ENCODE results near the gene PCCA. TPM values are rescaled to one million over a fixed set of nuclear protein-coding genes. Genes with fewer than 3 reads are reported as not detected.
A peak's percentile ranks its signal among the peaks of the same experiment; 100 is the strongest.

PCCA gene
- total RNA-seq, 1 donor from 2014 or later = 33.4 TPM

DNA sequence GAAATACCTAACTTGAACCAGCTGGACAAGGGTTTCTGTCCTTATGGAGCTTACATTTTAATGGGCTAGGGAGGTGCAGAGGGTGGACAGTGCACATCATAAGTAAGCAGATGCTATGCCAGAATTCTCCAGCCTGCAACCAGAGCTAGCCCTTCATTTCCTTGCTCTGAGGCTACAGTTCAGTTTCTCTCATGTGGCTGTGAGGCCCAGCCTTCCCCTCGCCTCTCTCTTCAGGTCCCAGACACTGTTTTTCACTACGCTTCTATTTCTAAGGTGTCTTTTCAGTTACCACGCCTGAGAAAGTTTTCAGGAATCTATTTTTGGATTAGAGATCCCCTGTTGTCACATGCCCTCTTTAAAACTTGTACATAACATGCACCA is 141.9 kb downstream of the PCCA start:
- no peak overlapping the region for H3K4me3 ChIP-seq
- intact Hi-C loops (cut with DNase I) = loop anchor here (10.0 kb wide), 1 partner anchor 576 kb away; no protein-coding TSS in a partner anchor
- peaks cover 34% of the 10 kb centered on the region for H3K4me1 ChIP-seq
- DNase-seq (ENCODE audit: extremely low spot score in 2 of 2) = no peak
- no peaks in the 10 kb centered on the region for H3K27me3 ChIP-seq
- no peaks in the 10 kb centered on the region for H3K36me3 ChIP-seq
- H3K27ac ChIP-seq = peak overlapping the region; percentile 29
- no peaks in the 10 kb centered on the region for H3K9me3 ChIP-seq
- TF ChIP-seq POLR2A (IDR thresholded peaks at IDR 0.05) = no peak
- no peak for TF ChIP-seq POLR2AphosphoS5 (IDR thresholded peaks at IDR 0.05; ENCODE audit: insufficient read depth in 1 of 2, low read depth in 1 of 2)
- TF ChIP-seq, protein P1, sequence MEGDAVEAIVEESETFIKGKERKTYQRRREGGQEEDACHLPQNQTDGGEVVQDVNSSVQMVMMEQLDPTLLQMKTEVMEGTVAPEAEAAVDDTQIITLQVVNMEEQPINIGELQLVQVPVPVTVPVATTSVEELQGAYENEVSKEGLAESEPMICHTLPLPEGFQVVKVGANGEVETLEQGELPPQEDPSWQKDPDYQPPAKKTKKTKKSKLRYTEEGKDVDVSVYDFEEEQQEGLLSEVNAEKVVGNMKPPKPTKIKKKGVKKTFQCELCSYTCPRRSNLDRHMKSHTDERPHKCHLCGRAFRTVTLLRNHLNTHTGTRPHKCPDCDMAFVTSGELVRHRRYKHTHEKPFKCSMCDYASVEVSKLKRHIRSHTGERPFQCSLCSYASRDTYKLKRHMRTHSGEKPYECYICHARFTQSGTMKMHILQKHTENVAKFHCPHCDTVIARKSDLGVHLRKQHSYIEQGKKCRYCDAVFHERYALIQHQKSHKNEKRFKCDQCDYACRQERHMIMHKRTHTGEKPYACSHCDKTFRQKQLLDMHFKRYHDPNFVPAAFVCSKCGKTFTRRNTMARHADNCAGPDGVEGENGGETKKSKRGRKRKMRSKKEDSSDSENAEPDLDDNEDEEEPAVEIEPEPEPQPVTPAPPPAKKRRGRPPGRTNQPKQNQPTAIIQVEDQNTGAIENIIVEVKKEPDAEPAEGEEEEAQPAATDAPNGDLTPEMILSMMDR (IDR thresholded peaks at IDR 0.05) = no peak

DNA sequence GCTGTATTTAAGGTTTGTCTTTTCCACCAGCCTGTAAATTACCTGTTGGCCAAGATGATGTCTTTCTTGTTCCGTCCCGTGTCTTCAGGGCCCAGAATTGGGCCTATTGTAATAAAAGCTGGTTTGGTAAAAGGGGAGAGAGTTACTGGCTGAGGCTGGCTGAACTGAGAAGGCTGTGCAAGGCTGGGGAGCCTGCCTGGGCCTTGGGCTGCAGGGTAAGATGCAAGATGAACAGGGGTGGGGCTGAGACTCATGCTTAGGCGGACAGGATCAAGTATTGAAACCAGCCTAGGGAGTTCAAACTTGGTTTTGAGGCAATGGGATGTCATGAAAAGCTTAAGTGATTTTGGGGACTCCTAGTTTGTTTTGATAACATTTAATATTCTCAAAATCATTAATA is 142.3 kb downstream of the PCCA start:
- Histone ChIP-seq H3K27me3 (no peaks in the 10 kb centered on the region), H3K4me3 (no peak overlapping the region), H3K9me3 (no peaks in the 10 kb centered on the region), H3K27ac (peak overlapping the region; percentile 29), H3K4me1 (peaks cover 37% of the 10 kb centered on the region), H3K36me3 (no peaks in the 10 kb centered on the region)
- intact Hi-C loops (cut with DNase I) = loop anchor here (10.0 kb wide), 1 partner anchor 576 kb away; no protein-coding TSS in a partner anchor
- TF ChIP-seq POLR2A (IDR thresholded peaks at IDR 0.05) (no peak), POLR2AphosphoS5 (IDR thresholded peaks at IDR 0.05; ENCODE audit: insufficient read depth in 1 of 2, low read depth in 1 of 2) (no peak)
- TF ChIP-seq, protein P1 (IDR thresholded peaks at IDR 0.05) = no peak
- no peak for DNase-seq (ENCODE audit: extremely low spot score in 2 of 2)

DNA sequence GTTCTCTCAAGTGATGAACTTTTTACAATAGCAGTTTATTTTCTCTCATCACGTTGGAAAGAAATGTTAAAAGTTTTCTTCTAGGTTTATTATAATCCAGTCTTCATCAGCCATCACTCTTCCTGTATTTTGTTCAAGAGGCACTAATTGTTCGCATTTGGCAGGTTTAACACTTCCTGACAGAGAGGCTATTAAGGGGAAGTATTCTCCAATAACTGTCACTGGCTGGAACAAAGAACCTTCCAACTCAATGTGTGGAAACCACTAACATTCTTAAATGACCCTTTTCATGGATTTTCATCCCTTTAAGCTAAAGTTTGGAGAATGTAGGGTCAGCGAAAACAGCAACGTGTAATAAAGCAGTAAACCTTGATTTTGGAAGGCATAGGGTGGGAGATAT is 145.1 kb downstream of the PCCA start:
- no peak for DNase-seq (ENCODE audit: extremely low spot score in 2 of 2)
- H3K27ac ChIP-seq = no peak overlapping the region
- intact Hi-C loops (cut with DNase I) = loop anchor here (10.0 kb wide), 1 partner anchor 579 kb away; no protein-coding TSS in a partner anchor
- no peak for TF ChIP-seq POLR2A (IDR thresholded peaks at IDR 0.05)
- TF ChIP-seq, protein P1 (IDR thresholded peaks at IDR 0.05) = no peak
- no peak for TF ChIP-seq POLR2AphosphoS5 (IDR thresholded peaks at IDR 0.05; ENCODE audit: insufficient read depth in 1 of 2, low read depth in 1 of 2)
- peaks cover 37% of the 10 kb centered on the region for H3K4me1 ChIP-seq
- H3K9me3 ChIP-seq = no peaks in the 10 kb centered on the region
- H3K36me3 ChIP-seq = no peaks in the 10 kb centered on the region
- H3K27me3 ChIP-seq = no peaks in the 10 kb centered on the region
- no peak overlapping the region for H3K4me3 ChIP-seq

DNA sequence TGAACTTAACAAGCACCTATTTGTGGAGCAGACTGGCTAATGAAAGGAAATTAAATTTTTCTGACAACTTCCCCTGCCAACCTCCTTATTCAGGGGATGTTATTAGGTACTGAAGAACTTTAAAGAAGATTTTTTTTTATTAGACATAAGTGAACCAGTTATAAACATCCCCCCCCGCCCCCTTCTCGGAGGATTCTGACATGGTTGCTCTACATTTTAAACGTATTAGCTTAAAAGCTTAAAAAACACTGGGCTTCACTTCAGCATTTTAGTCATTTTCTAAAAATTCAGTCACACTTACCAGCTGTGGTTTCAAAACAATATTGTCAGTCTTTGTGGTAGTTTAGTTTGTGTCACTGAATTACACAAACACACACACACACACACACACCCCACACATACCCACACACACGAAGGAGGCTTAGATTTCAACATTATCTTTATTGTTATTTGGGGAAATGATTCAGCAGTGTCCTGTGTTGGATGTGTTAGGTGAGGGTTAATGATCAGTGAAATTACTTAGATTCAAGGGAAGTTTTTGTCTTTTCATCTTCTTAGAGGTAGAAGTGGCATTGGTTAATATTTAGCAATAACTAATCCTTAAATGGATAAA is 145.7 kb downstream of the PCCA start:
- no peak for DNase-seq (ENCODE audit: extremely low spot score in 2 of 2)
- H3K4me3 ChIP-seq = no peak overlapping the region
- no peaks in the 10 kb centered on the region for H3K9me3 ChIP-seq
- no peaks in the 10 kb centered on the region for H3K27me3 ChIP-seq
- intact Hi-C loops (cut with DNase I) = loop anchor here (10.0 kb wide), 1 partner anchor 580 kb away; no protein-coding TSS in a partner anchor
- TF ChIP-seq, protein P1 (IDR thresholded peaks at IDR 0.05) = no peak
- TF ChIP-seq POLR2A (IDR thresholded peaks at IDR 0.05) = no peak
- no peak for TF ChIP-seq POLR2AphosphoS5 (IDR thresholded peaks at IDR 0.05; ENCODE audit: insufficient read depth in 1 of 2, low read depth in 1 of 2)
- H3K36me3 ChIP-seq = no peaks in the 10 kb centered on the region
- H3K27ac ChIP-seq = no peak overlapping the region
- H3K4me1 ChIP-seq = peaks cover 36% of the 10 kb centered on the region

DNA sequence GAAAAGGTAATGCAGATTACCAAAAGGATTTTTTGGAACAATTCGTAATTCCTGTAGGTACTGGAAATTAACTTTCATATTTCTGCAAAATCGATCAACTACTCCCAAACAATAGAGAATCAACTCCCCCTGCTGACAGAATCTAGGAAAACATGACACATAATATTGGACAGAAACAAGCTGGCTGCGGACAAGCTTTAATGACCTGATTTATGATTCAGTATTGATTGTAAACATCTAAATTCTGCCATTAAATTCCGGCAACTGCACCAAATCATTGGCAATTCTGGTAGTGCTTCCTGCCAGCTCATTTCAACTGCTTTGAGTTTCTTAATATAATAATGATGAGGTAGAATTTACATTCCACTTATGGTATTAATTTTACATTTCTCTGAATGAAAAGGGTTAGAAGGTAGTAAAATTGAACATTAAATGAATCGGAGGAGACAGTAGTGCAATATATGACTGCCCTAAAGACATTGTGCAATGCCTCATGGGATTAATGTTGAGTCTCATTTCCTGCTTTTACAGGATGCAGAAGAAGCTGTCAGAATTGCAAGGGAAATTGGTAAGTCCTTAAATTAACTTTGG is 146.5 kb downstream of the PCCA start:
- DNase-seq (ENCODE audit: extremely low spot score in 2 of 2) = no peak
- H3K4me1 ChIP-seq = peaks cover 28% of the 10 kb centered on the region
- TF ChIP-seq POLR2A (IDR thresholded peaks at IDR 0.05) (no peak), POLR2AphosphoS5 (IDR thresholded peaks at IDR 0.05; ENCODE audit: insufficient read depth in 1 of 2, low read depth in 1 of 2) (no peak)
- TF ChIP-seq, protein P1 (IDR thresholded peaks at IDR 0.05) = peak; percentile 19 to 45 (median 36)
- H3K27ac ChIP-seq = no peak overlapping the region
- intact Hi-C loops (cut with DNase I) = loop anchor here (10.0 kb wide), 1 partner anchor 581 kb away; no protein-coding TSS in a partner anchor
- no peaks in the 10 kb centered on the region for H3K36me3 ChIP-seq
- H3K4me3 ChIP-seq = no peak overlapping the region
- no peaks in the 10 kb centered on the region for H3K9me3 ChIP-seq
- H3K27me3 ChIP-seq = no peaks in the 10 kb centered on the region

All from vagina (tissue), 2 donors.